ENCODE data around the gene MMP27. TPM values are rescaled to one million over a fixed set of nuclear protein-coding genes. Genes with fewer than 3 reads are reported as not detected.

The MMP27 gene
- total RNA-seq, 1 donor from 2014 or later = not detected

Other genes starting within 250 kb of the MMP27 start
- gene MMP7, start 175.0 kb downstream of the MMP27 start, total RNA-seq (ENCODE audit: low replicate concordance) = 1.8 and 3.5 TPM in 2 replicates
- not detected in 2 replicates for gene MMP20, start 80.4 kb downstream of the MMP27 start, total RNA-seq (ENCODE audit: low replicate concordance)
- gene MMP8, start 19.2 kb upstream of the MMP27 start, total RNA-seq (ENCODE audit: low replicate concordance) = not detected in 2 replicates
- 0.71 and 2.0 TPM in 2 replicates for gene MMP10, start 74.9 kb upstream of the MMP27 start, total RNA-seq (ENCODE audit: low replicate concordance)
- gene MMP1, start 92.4 kb upstream of the MMP27 start, total RNA-seq (ENCODE audit: low replicate concordance) = 6.5 and 14.3 TPM in 2 replicates
- gene MMP3, start 137.8 kb upstream of the MMP27 start, total RNA-seq (ENCODE audit: low replicate concordance) = not detected in 2 replicates
- gene MMP12, start 169.2 kb upstream of the MMP27 start, total RNA-seq (ENCODE audit: low replicate concordance) = 0.27 TPM in 1 of 2 replicates, not detected in the other
- not detected in 2 replicates for gene MMP13, start 250.0 kb upstream of the MMP27 start, total RNA-seq (ENCODE audit: low replicate concordance)

All from type B pancreatic cell (in vitro differentiated cells).